Fibroblast of peridontal ligament (primary cell): ENCODE data around the gene CFHR1.
A peak's percentile ranks its signal among the peaks of the same experiment; 100 is the strongest.
"Not testable (repeated sequence)": the region's sequence is repeated elsewhere in the genome, so short reads cannot be mapped to it uniquely, and the experiment has no call there.

Source experiments
- DNase-seq: peaks from one replicate; pipeline ENCODE4 v3.0.0-alpha.2; 2010; ENCODE audit errors: extremely low read depth

The CFHR1 gene

GRCh38 chr1:196819531-196819930 lies at the start of gene CFHR1:
Gene CFHR1, plus strand, starts transcription at chr1:196819731. Its CDS starts 114 bp downstream, at chr1:196819845.
- not testable (repeated sequence) for DNase-seq

GRCh38 chr1:196769823-196770222 lies 49.7 kb upstream of the CFHR1 start:
- DNase-seq: not testable (repeated sequence)

- no peak for DNase-seq
Measured at GRCh38 chr1:196773713-196774112, 45.8 kb upstream of the CFHR1 start.

- no peak for DNase-seq
Measured at GRCh38 chr1:196774175-196774574, 45.4 kb upstream of the CFHR1 start.

- DNase-seq: no peak
Measured at GRCh38 chr1:196774603-196775002, 44.9 kb upstream of the CFHR1 start, which contains the start of gene CFHR3. Gene CFHR3, plus strand, starts transcription at chr1:196774840. Its CDS starts 47 bp downstream, at chr1:196774887.

- DNase-seq: no peak
Measured at GRCh38 chr1:196777603-196778002, 41.9 kb upstream of the CFHR1 start.

- DNase-seq: no peak
Measured at GRCh38 chr1:196779093-196779492, 40.4 kb upstream of the CFHR1 start.

- DNase-seq: not testable (repeated sequence)
Measured at GRCh38 chr1:196791252-196791651, 28.3 kb upstream of the CFHR1 start.

- not testable (repeated sequence) for DNase-seq
Measured at GRCh38 chr1:196794103-196794502, 25.4 kb upstream of the CFHR1 start.

- no peak for DNase-seq
Measured at GRCh38 chr1:196797891-196798290, 21.6 kb upstream of the CFHR1 start.

GRCh38 chr1:196801920-196802319 lies 17.6 kb upstream of the CFHR1 start:
- DNase-seq: not testable (repeated sequence)

GRCh38 chr1:196808529-196809235 lies 10.8 kb upstream of the CFHR1 start:
- no peak for DNase-seq

- DNase-seq: not testable (repeated sequence)
Measured at GRCh38 chr1:196817442-196817841, 2.1 kb upstream of the CFHR1 start.

GRCh38 chr1:196827860-196828259 lies 8.3 kb downstream of the CFHR1 start:
- DNase-seq: peak; percentile 77

- DNase-seq: not testable (repeated sequence)
Measured at GRCh38 chr1:196849613-196850492, 30.3 kb downstream of the CFHR1 start.

GRCh38 chr1:196856053-196856452 lies 36.5 kb downstream of the CFHR1 start:
- no peak for DNase-seq

- DNase-seq: no peak
Measured at GRCh38 chr1:196857188-196857587, 37.7 kb downstream of the CFHR1 start.

- no peak for DNase-seq
Measured at GRCh38 chr1:196858811-196859210, 39.3 kb downstream of the CFHR1 start.

GRCh38 chr1:196860323-196860884 lies 40.9 kb downstream of the CFHR1 start:
- no peak for DNase-seq

- no peak for DNase-seq
Measured at GRCh38 chr1:196861429-196861828, 41.9 kb downstream of the CFHR1 start.

- DNase-seq: no peak
Measured at GRCh38 chr1:196866974-196867373, 47.4 kb downstream of the CFHR1 start.

GRCh38 chr1:196873385-196873784 lies 53.9 kb downstream of the CFHR1 start:
- DNase-seq: no peak
